GM04504 (cell line): Measurements from ENCODE around the gene MYOG.
A peak's percentile ranks its signal among the peaks of the same experiment; 100 is the strongest.

Source experiments
- DNase-seq: peaks from one replicate; pipeline ENCODE4 v3.0.0-alpha.2; 2012; ENCODE audit warnings: low read depth

MYOG gene

DNA sequence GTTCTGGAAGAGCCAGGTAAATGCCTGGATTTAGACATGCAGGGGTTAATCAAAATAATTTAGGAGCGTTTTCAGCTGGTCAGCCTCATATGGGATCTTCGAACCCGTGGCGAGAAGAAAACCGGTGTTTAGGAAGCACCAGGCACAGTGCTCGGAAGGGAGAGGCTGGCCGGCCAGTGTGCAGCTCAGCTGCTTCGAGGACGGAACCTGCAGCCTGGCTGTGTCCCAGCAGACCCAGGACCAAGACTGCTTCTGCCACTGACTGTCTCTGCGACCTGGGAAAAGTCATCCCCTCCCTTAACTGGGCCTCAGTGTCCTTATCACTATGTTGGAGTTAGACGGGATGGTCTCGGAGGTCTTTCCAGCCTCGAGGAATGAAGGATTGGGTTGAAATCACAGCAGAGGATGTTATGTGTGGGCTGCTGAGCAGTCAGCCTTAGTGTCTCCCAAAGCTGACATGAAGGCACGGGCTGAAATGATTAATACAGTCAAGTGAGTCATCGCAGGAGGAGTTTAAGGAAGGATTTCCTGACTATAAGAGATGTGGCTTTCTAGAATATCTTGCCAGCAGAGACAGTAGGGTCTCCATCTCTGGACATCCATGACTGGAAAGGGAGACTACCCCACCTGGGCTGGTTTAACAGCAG is 38.7 kb downstream of the MYOG start:
- peak; percentile 53 for DNase-seq

GRCh38 chr1:203045821-203046594 is 39.8 kb downstream of the MYOG start:
- no peak for DNase-seq

- no peak for DNase-seq
Measured at GRCh38 chr1:203045336-203045735, 40.5 kb downstream of the MYOG start.

DNA sequence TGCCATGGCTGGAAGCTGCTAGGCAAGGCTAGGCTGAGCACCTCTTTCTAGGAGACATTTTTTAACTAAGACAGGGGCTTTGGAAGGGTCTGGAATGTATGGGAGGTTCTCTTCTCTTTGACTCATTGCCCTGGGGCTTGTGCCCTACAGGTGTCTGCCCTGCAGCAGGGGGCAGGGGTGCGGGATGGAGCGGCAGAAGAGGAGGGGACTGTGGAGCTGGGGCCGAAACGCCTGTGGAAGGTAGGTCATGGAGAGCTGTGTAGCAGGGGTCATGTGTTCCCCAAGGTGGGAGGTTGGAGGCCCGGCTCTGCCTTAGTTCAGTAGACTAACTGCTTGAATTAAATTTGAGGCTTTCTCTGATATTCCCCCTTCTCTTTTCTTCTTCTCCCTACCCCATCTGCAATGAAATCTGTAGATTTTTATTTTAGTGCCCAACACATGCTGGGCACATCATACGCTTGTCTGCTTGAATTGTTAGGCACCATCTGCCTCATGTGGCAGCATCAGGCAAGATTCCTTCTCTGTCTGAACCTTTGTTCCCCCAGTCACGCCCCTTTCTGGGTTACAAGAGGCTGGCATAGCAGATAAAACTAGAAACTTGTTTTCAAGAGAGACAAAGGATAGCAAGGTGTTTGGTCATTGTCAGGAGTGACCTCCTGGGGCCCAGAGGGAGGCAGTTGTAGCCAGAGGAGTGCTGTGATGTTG is 41.1 kb downstream of the MYOG start:
- no peak for DNase-seq

GRCh38 chr1:203043830-203044545 is 41.8 kb downstream of the MYOG start:
- no peak for DNase-seq

GRCh38 chr1:203041351-203041932 is 44.4 kb downstream of the MYOG start:
- DNase-seq, result no peak

- no peak for DNase-seq
Measured at GRCh38 chr1:203040513-203041275, 45.1 kb downstream of the MYOG start.

DNA sequence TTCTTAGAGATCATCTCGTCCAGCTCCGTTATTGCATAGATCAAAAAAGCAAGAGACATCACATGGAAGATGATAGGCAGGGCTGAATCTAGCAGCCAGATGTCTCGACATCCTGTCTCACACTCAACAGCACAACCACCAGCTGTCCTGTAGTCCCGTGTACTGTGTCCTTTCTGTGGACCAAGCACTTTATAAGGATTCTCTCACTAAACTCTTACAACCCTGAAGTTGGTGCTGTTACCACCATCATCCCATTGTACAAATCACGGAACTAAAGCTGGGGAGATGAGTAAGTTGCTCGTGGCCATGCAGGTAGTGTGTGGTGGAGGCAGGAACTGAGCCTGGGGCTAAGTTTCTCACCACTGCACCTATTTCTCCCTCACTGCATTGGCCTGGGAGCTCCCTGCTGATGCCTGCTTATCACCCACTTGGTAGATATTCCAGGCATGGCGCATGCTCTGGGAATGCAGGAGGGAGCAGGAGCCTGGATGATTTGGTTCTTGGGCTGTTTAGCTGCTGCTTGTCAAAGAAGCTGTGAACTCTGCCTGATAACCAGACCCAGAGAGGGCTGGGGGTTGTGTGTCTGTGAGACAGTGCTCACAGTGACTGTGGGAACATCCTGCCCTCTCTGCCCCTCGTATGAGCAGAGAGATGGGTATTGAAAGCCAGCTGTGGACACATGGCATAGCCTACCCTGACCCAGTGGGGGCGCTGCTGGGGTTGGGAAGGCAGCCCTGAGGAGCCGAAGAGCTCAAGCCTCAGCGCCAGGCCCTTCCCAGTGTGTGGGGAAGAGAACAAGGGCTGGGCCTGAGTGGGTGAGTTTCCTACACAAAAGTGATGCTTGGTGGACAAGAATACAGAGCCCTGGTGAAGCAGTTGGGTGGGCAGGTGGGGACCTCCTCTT is 46.0 kb downstream of the MYOG start:
- DNase-seq, result no peak

- peak; percentile 51 for DNase-seq
Measured at GRCh38 chr1:203038891-203039608, 46.8 kb downstream of the MYOG start.

DNA sequence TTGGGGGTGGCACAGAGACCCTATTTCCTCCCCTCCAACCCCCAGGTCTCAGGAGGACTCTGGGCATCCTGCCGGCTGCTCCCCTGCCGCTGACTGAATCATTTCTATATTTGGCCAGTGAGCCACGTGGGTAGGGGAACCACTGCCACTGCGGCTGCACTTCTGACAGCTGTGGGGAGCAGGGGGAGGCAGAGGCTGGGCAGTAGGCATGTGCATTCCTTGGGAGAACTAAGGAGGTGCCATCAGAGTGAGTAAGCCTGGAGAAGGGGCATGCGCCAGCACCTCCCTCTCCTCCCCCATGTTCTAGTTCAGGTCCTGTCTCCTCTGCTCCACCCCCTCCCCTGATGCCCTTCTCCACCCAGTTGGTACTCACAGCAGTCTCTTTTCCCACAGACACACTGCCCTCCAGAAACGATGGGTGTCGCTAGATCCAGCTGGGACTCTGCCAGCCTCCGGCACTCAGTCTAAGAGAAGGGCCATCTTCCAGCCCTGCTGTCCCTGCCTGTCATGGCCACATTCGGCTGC is 47.5 kb downstream of the MYOG start:
- DNase-seq, result peak; percentile 56

GRCh38 chr1:203037509-203038190 is 48.2 kb downstream of the MYOG start:
- DNase-seq, result no peak

- DNase-seq, result no peak
Measured at GRCh38 chr1:203036537-203036936, 49.3 kb downstream of the MYOG start.

GRCh38 chr1:203036135-203036534 is 49.7 kb downstream of the MYOG start:
- no peak for DNase-seq

DNA sequence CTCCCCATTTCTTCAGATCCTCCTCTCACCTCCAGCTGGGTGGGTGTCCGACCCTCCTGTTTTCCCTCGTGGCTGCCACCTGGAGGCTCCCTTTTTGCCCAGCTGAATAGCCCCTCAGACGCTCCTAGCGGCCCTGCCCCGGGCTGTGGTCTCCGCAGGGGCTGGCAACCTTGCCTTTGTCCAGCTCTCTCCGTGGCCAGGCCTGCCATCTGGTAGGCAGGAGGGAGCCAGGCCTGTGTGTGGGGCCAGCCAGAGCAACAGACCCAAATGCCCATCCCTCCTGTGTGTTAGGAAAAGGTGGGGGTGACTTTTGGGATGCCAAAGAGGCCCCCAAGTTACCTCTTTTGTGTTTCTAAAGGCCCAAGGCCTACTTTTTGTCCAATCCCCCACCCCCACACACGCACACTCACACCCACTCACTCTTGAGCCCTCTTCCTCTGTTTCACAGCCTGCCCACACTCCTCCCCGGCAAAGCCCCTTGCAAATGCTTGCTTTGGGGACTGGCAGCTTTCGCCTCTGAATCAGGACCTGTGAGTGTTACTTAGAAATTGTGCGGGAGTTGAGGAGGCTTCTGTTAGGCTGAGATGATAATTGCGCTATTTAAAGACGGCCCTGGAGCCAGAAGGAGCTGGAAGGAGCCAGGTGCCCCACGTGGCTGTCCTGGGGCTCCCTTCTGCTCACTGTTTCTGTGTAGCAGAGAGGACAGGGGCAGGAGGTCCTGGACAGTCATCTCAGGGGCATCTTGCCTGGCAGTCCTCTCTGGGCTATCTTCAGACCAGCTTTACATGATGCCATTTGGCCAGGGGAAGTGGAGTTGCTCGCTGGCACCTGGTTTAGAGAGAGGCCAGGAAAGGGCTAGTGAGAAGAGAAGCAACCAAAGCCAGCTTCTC is 50.5 kb downstream of the MYOG start:
- DNase-seq, result no peak

DNA sequence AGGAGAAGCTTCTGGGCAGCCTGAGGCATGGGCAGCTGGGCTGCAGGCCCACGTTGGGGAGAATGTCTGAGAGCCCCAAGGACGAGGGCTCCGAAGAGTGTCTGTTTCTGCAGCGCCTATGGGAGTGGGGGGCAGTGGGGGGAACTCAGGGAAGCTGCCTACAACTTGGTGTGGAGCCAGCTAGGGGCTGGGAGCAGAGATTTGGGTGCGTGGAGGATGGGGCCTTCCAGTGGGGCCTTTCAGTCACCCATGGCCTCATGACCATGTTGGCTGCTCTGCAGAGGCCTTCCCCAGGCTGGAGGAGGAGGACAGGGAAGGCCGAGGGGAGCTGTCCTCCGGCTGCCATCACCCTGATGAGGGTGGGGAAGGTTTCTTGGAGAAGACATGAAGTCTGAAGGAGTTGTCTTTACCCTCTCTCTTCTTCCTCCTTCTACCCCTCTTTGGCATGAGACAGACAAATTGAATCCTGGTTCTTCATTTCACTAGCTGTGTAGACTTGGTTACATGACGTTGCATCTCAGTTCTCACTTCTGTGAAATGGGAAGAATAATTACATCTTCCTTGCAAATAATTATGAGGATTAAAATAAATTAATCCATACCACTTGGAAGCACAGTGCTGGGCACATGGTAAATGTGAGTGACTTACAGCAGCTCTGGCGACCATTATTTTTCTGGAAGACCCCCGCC is 51.2 kb downstream of the MYOG start:
- no peak for DNase-seq

- DNase-seq, result no peak
Measured at GRCh38 chr1:203033917-203034316, 51.9 kb downstream of the MYOG start.

- DNase-seq, result no peak
Measured at GRCh38 chr1:203033287-203033686, 52.5 kb downstream of the MYOG start.
